Mesendoderm (in vitro differentiated cells): ENCODE results near the gene RTCB.
"Not testable (repeated sequence)": the region's sequence is repeated elsewhere in the genome, so short reads cannot be mapped to it uniquely, and the experiment has no call there.

Experiments
- DNase-seq: peaks from one replicate; pipeline ENCODE4 v3.0.0; 2013
- H2AK5ac ChIP-seq: 2 replicates; pipeline ENCODE4 v1.6.1; 2013; ENCODE audit warnings: low read length, inconsistent platforms
- H2BK120ac ChIP-seq: 2 replicates; pipeline ENCODE4 v1.6.1; 2013; ENCODE audit warnings: low read depth, mild to moderate bottlenecking, low read length, moderate library complexity, mixed read lengths
- H2BK15ac ChIP-seq: replicated peaks from 2 replicates; pipeline ENCODE4 v1.6.1; 2013; ENCODE audit warnings: low read depth, mild to moderate bottlenecking, moderate library complexity
- H2BK5ac ChIP-seq: 2 replicates; pipeline ENCODE4 v1.6.1; 2013; ENCODE audit warnings: low read length, inconsistent platforms
- H3K18ac ChIP-seq: 2 replicates; pipeline ENCODE4 v1.6.1; 2013; ENCODE audit warnings: mild to moderate bottlenecking, low read length, mixed read lengths
- H3K23ac ChIP-seq: one replicate; pipeline ENCODE4 v1.6.1; 2013; ENCODE audit warnings: low read length
- H3K27ac ChIP-seq: 2 replicates; pipeline ENCODE4 v1.5.1; 2013; ENCODE audit warnings: low read depth, mild to moderate bottlenecking, inconsistent platforms, low read length, moderate library complexity
- H3K27me3 ChIP-seq: 2 replicates; pipeline ENCODE4 v1.6.1; 2013; ENCODE audit warnings: low read length, control low read depth, mild to moderate bottlenecking, inconsistent platforms; ENCODE audit not compliant: insufficient read depth, poor library complexity
- H3K36me3 ChIP-seq: 2 replicates; pipeline ENCODE4 v1.6.1; 2013; ENCODE audit warnings: low read length, inconsistent platforms; ENCODE audit not compliant: control insufficient read depth, insufficient read depth
- H3K4ac ChIP-seq: one replicate; pipeline ENCODE4 v1.6.1; 2013; ENCODE audit warnings: low read depth, mild to moderate bottlenecking, low read length, moderate library complexity
- H3K4me1 ChIP-seq: 2 replicates; pipeline ENCODE4 v1.6.1; 2013; ENCODE audit warnings: low read depth, low read length, inconsistent platforms; ENCODE audit not compliant: control insufficient read depth
- H3K4me2 ChIP-seq: 2 replicates; pipeline ENCODE4 v1.6.1; 2013; ENCODE audit warnings: low read length
- H3K4me3 ChIP-seq: 2 replicates; pipeline ENCODE4 v1.5.1; 2013; ENCODE audit warnings: mild to moderate bottlenecking, low read length
- H3K56ac ChIP-seq: one replicate; pipeline ENCODE4 v1.6.1; 2013; ENCODE audit warnings: low read length
- H3K79me1 ChIP-seq: 2 replicates; pipeline ENCODE4 v1.6.1; 2013; ENCODE audit warnings: low read length, inconsistent platforms
- H3K79me2 ChIP-seq: 2 replicates; pipeline ENCODE4 v1.6.1; 2013; ENCODE audit warnings: mild to moderate bottlenecking, low read length; ENCODE audit not compliant: control insufficient read depth, insufficient read depth
- H3K9ac ChIP-seq: 2 replicates; pipeline ENCODE4 v1.6.1; 2013; ENCODE audit warnings: low read length, inconsistent platforms
- H4K5ac ChIP-seq: one replicate; pipeline ENCODE4 v1.6.1; 2013; ENCODE audit warnings: low read length
- H4K8ac ChIP-seq: one replicate; pipeline ENCODE4 v1.6.1; 2013; ENCODE audit warnings: low read depth, mild to moderate bottlenecking, control low read depth, low read length, moderate library complexity
- WGBS: extraction: QIAGEN DNeasy Blood & Tissue Kit; methylation state at CpG from one replicate; pipeline ENCODE4 v1.1.7; 2013; ENCODE audit warnings: low lambda C conversion rate, missing lambda C conversion rate; ENCODE audit not compliant: insufficient coverage; ENCODE audit errors: extremely low coverage; 5-methylcytosine and 5-hydroxymethylcytosine counted together

Gene RTCB

DNA sequence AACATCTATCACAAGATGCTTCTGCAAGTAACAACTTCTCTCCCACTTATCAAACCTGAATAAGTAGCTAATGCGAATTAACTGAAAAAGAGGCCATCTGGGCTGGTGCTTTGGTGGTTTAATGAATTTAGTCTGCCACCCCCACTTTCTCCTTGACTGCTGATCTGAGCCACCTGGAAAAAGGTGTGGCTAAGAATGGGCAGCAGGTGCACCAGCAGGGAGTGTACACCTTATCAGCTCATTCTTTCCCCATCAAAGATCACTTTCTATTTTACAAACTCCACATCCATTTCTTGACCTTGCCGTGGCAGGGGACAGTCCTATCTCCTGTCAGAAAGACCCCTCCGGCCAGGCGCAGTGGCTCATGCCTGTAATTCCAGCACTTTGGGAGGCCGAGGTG, 47.8 kb downstream of the RTCB start:
- no peak overlapping the region for H2AK5ac ChIP-seq
- H3K4me3 ChIP-seq: no peak overlapping the region
- no peaks in the 10 kb centered on the region for H3K27me3 ChIP-seq
- no peak overlapping the region for H3K18ac ChIP-seq
- no CpG with 5 or more reads among the region's 5 CpGs for WGBS
- no peak overlapping the region for H3K56ac ChIP-seq
- no peak overlapping the region for H3K9ac ChIP-seq
- H3K79me2 ChIP-seq: no peaks in the 10 kb centered on the region
- H3K4me1 ChIP-seq: no peaks in the 10 kb centered on the region
- no peak overlapping the region for H2BK5ac ChIP-seq
- H2BK15ac ChIP-seq: no peak overlapping the region
- H3K4ac ChIP-seq: no peak overlapping the region
- H3K23ac ChIP-seq: no peak overlapping the region
- no peak overlapping the region for H4K8ac ChIP-seq
- no peaks in the 10 kb centered on the region for H3K36me3 ChIP-seq
- H3K4me2 ChIP-seq: no peak overlapping the region
- no peak for DNase-seq
- no peak overlapping the region for H2BK120ac ChIP-seq
- no peak overlapping the region for H4K5ac ChIP-seq
- H3K79me1 ChIP-seq: no peaks in the 10 kb centered on the region
- H3K27ac ChIP-seq: no peak overlapping the region

DNA sequence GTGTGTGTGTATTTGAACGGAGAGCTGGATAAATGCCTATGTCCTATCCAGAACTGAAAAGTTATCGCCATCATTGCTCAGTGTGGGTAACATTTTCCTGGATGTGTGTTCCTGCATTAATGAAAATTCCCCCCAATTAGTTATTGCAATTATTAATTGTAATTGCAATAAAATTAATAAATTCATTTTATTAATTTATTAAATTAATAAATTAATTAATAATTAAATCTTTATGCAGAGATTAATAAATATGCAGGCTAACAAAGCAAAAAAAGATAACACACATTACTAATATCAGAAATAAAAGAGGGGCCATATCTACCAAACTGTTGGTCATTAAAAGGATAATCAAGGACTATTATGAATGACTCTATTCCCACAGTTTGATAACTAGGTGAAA, 50.8 kb downstream of the RTCB start:
- Histone ChIP-seq H2BK120ac (no peak overlapping the region), H2BK15ac (no peak overlapping the region), H3K4ac (no peak overlapping the region), H2AK5ac (no peak overlapping the region), H3K79me2 (no peaks in the 10 kb centered on the region), H3K27me3 (no peaks in the 10 kb centered on the region), H3K4me2 (no peak overlapping the region), H3K4me3 (no peak overlapping the region), H4K5ac (no peak overlapping the region), H3K18ac (no peak overlapping the region), H3K23ac (no peak overlapping the region), H3K79me1 (no peaks in the 10 kb centered on the region), H4K8ac (no peak overlapping the region), H3K56ac (no peak overlapping the region), H3K4me1 (no peaks in the 10 kb centered on the region), H3K27ac (no peak overlapping the region), H2BK5ac (no peak overlapping the region), H3K9ac (no peak overlapping the region), H3K36me3 (no peaks in the 10 kb centered on the region)
- DNase-seq: no peak
- WGBS: no CpG with 5 or more reads among the region's 2 CpGs

DNA sequence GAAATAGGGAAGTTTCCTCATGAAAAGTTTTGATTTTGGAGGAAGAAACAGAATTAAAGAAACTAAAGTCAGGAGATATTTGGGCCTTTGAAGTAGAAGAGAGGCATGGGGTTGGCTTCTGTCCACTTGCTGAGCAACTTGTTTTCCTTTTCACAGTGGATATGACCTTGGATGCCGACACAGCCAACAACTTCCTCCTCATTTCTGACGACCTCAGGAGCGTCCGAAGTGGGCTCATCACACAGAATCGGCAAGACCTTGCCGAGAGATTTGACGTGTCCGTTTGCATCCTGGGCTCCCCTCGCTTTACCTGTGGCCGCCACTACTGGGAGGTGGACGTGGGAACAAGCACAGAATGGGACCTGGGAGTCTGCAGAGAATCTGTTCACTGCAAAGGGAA, 52.0 kb downstream of the RTCB start:
- H3K36me3 ChIP-seq, H3K27me3 ChIP-seq, H3K4me3 ChIP-seq, H4K5ac ChIP-seq, H3K56ac ChIP-seq, H3K4me1 ChIP-seq, H2BK15ac ChIP-seq, H3K79me2 ChIP-seq, H3K4me2 ChIP-seq, H3K27ac ChIP-seq, H2BK5ac ChIP-seq, H3K4ac ChIP-seq, H3K9ac ChIP-seq, H3K18ac ChIP-seq, H3K23ac ChIP-seq, H2AK5ac ChIP-seq, H2BK120ac ChIP-seq, H3K79me1 ChIP-seq, H4K8ac ChIP-seq, DNase-seq: not testable (repeated sequence)
- no CpG with 5 or more reads among the region's 11 CpGs for WGBS

DNA sequence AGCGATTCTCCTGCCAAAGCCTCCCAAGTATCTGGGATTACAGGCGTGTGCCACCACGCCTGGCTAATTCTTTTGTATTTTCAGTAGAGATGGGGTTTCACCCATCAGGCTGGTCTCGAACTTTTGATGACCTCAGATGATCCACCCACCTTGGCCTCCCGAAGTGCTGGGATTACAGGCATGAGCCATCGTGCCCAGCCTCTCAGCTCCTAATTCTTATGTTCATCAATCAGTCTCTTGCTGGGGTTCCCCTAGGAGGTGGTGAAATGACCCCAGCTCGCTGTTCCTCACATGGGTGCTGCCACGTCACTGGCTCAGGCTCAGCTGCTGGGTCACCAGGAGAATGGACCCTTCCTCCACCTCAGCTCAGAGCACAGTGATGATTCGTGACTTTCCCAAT, 54.5 kb downstream of the RTCB start, which contains the start of gene RFPL3:
Gene RFPL3 (plus strand): TSS at position 301 of the 400 bp plus-strand sequence. CDS start 205 bp downstream, outside the sequence.
- H3K9ac ChIP-seq, H3K23ac ChIP-seq, H3K36me3 ChIP-seq, H3K4ac ChIP-seq, H3K79me1 ChIP-seq, H2BK15ac ChIP-seq, H3K4me1 ChIP-seq, H4K5ac ChIP-seq, H3K27ac ChIP-seq, H2BK120ac ChIP-seq, H2AK5ac ChIP-seq, H2BK5ac ChIP-seq, H3K18ac ChIP-seq, H4K8ac ChIP-seq, DNase-seq, H3K56ac ChIP-seq, H3K27me3 ChIP-seq, H3K4me2 ChIP-seq, H3K4me3 ChIP-seq, H3K79me2 ChIP-seq: not testable (repeated sequence)
- no CpG with 5 or more reads among the region's 9 CpGs for WGBS

DNA sequence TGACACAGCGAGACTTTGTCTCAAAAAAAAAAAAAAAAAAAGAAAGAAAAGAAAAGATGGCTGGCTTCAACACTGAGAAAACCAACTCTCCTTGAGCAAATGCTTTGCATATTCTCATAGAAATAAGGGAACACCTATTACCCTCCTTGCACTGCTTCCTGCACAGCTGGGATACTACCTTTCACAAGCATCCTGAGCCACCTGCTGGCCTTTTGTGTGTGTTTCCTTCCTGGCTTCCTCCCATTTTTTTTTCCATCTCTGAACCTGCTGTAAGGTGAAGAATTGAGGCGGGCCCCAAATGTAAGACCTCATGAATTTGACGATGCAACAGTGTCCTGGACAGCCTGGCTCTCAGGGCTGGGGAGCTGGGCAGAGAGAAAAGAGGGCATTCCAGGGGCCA, 56.3 kb downstream of the RTCB start:
- Histone ChIP-seq H2AK5ac (no peak overlapping the region), H3K79me2 (no peaks in the 10 kb centered on the region), H2BK5ac (no peak overlapping the region), H3K18ac (no peak overlapping the region), H3K56ac (no peak overlapping the region), H3K27me3 (no peaks in the 10 kb centered on the region), H3K4ac (no peak overlapping the region), H3K36me3 (no peaks in the 10 kb centered on the region), H2BK15ac (no peak overlapping the region), H3K27ac (no peak overlapping the region), H2BK120ac (no peak overlapping the region), H3K4me2 (no peak overlapping the region), H3K23ac (no peak overlapping the region), H3K4me1 (no peaks in the 10 kb centered on the region), H3K79me1 (no peaks in the 10 kb centered on the region), H4K5ac (no peak overlapping the region), H3K4me3 (no peak overlapping the region), H4K8ac (no peak overlapping the region), H3K9ac (no peak overlapping the region)
- WGBS: no CpG with 5 or more reads among the region's 3 CpGs
- DNase-seq: peak; percentile 59
